HepG2 (cell line): ENCODE results near the gene NHSL1. TPM values are rescaled to one million over a fixed set of nuclear protein-coding genes. Genes with fewer than 3 reads are reported as not detected.

Experiments
- BCL6 ChIP-seq: IDR thresholded peaks from 2 replicates; pipeline ENCODE4 v1.6.1; 2016; ENCODE audit warnings: missing genetic modification reagents, missing compliant biosample characterization
- FOXA3 ChIP-seq: IDR thresholded peaks from 2 replicates; pipeline ENCODE4 v1.6.1; 2016; ENCODE audit warnings: missing genetic modification reagents, missing compliant biosample characterization
- FOXO1 ChIP-seq: sonication (generic); formaldehyde crosslinking; IDR thresholded peaks from 2 replicates; pipeline ENCODE4 v1.4.0; 2020; ENCODE audit warnings: missing genetic modification reagents
- IRF2 ChIP-seq: IDR thresholded peaks from 2 replicates; pipeline ENCODE4 v1.6.1; 2018; ENCODE audit warnings: missing genetic modification reagents, missing compliant biosample characterization
- MEIS1 ChIP-seq: sonication (generic); formaldehyde crosslinking; IDR thresholded peaks from 2 replicates; pipeline ENCODE4 v1.9.0; 2021; ENCODE audit warnings: mild to moderate bottlenecking, missing genetic modification reagents, moderate library complexity, borderline replicate concordance
- NR2F2 ChIP-seq: IDR thresholded peaks from 2 replicates; pipeline ENCODE4 v1.6.1; 2012; ENCODE audit warnings: low read depth, inconsistent platforms, borderline replicate concordance
- POGK ChIP-seq: sonication (generic); formaldehyde crosslinking; conservative IDR thresholded peaks from 2 replicates; pipeline ENCODE4 v1.8.0; 2022; ENCODE audit warnings: mild to moderate bottlenecking, moderate library complexity, missing genetic modification reagents
- SAP130 ChIP-seq: IDR thresholded peaks from 2 replicates; pipeline ENCODE4 v1.6.1; 2016; ENCODE audit warnings: low read depth
- SKI ChIP-seq: fragments of 450-650 bp; IDR thresholded peaks from one replicate; pipeline ENCODE4 v1.6.1; 2018; ENCODE audit warnings: mild to moderate bottlenecking; ENCODE audit not compliant: partially characterized antibody
- SOX13 ChIP-seq, 3 experiments: fragments of 450-650 bp in 1 of 3; sonication (generic) in 1 of 3; formaldehyde crosslinking in 1 of 3; IDR thresholded peaks in 2 of 3; conservative IDR thresholded peaks in 1 of 3; 2 replicates each; pipeline versions ENCODE4 v1.5.0 to v1.6.1; 2016 to 2020; ENCODE audit warnings: antibody characterized with exemption in 1 of 3, mild to moderate bottlenecking in 1 of 3, missing compliant biosample characterization in 1 of 3, missing genetic modification reagents in 1 of 3, moderate library complexity in 1 of 3
- ZBTB20 ChIP-seq: sonication (generic); formaldehyde crosslinking; IDR thresholded peaks from 2 replicates; pipeline ENCODE4 v1.8.1; 2023; ENCODE audit warnings: missing genetic modification reagents, low read depth, mild to moderate bottlenecking, borderline replicate concordance
- ZNF264 ChIP-seq: sonication (generic); formaldehyde crosslinking; IDR thresholded peaks from 2 replicates; pipeline ENCODE4 v1.4.0; 2020; ENCODE audit warnings: missing genetic modification reagents
- ZNF556 ChIP-seq: sonication (generic); formaldehyde crosslinking; IDR thresholded peaks from 2 replicates; pipeline ENCODE4 v1.4.0; 2020; ENCODE audit warnings: mild to moderate bottlenecking, missing genetic modification reagents, borderline replicate concordance
- ZNF652 ChIP-seq: IDR thresholded peaks from 2 replicates; pipeline ENCODE4 v1.6.1; 2016; ENCODE audit warnings: low read depth, borderline replicate concordance
- ZNF737 ChIP-seq: sonication (generic); formaldehyde crosslinking; IDR thresholded peaks from 2 replicates; pipeline ENCODE4 v1.5.0; 2020; ENCODE audit warnings: missing genetic modification reagents, mild to moderate bottlenecking, borderline replicate concordance
- polyA plus RNA-seq, 8 experiments: library from polyadenylated mRNA; depleted of rRNA in 3 of 8; stranded (reverse) in 7 of 8; unstranded in 1 of 8; fragments of >200 nt; fragmentation: Illumina TruSeq in 4 of 8; extraction: Trizol in 4 of 8; gene quantifications; 2 replicates each; pipeline versions ENCODE4 v1.2.1 to v1.2.3, GENCODE V29; 2011 to 2016; ENCODE audit warnings: low read depth in 4 of 8, missing spikeins in 1 of 8, mixed read lengths in 1 of 8; ENCODE audit not compliant: insufficient read depth in 1 of 8
- total RNA-seq, 5 experiments: library from RNA; depleted of rRNA; stranded (reverse); fragments of >200 nt; fragmentation: Illumina TruSeq; extraction: Trizol; gene quantifications; 2 replicates each; pipeline ENCODE4 v1.2.3, GENCODE V29; 2016; ENCODE audit warnings: low read depth in 1 of 5
- TF ChIP-seq, protein P1 (sequence below): sonication (generic); formaldehyde crosslinking; IDR thresholded peaks from 2 replicates; pipeline ENCODE4 v1.5.0; 2020; ENCODE audit warnings: mild to moderate bottlenecking, missing genetic modification reagents, borderline replicate concordance
- TF ChIP-seq, protein P2 (sequence below): IDR thresholded peaks from 2 replicates; pipeline ENCODE4 v1.6.1; 2016; ENCODE audit warnings: mild to moderate bottlenecking

The NHSL1 gene
- total and polyA plus RNA-seq, 2 of the 13 experiments (the other 11 are each of a cell fraction or from before 2014, with no cell fraction given): 24.9 to 53.6 TPM

- TF ChIP-seq MEIS1 (CRISPR knock-in tag) (peak; percentile 57; the same call in 1 of the 2 replicates), IRF2 (0 out of 2 replicates have a peak, but pooled peaks have one; percentile 28), ZNF737 (CRISPR knock-in tag) (no peak), ZNF652 (CRISPR knock-in tag) (peak; percentile 9; the same call in 1 of the 2 replicates), BCL6 (peak; percentile 62), ZBTB20 (CRISPR knock-in tag) (0 out of 2 replicates have a peak, but pooled peaks have one; percentile 21), FOXO1 (0 out of 2 replicates have a peak, but pooled peaks have one; percentile 38), FOXA3 (CRISPR knock-in tag) (peak; percentile 12; the same call in 1 of the 2 replicates), POGK (CRISPR knock-in tag) (peak; percentile 21; the same call in 1 of the 2 replicates), ZNF264 (peak; percentile 65; the same call in 1 of the 2 replicates), SOX13 (IDR thresholded peaks at IDR 0.05) (no peak), SOX13 (CRISPR knock-in tag; conservative IDR thresholded peaks at IDR 0.05 in 1 of 2, IDR thresholded peaks at IDR 0.05 in 1 of 2) (peak in 1 of 2 experiments; percentile 62; a peak in 2 of 4 replicates), SKI (no peak), NR2F2 (peak; percentile 58; the same call in 1 of the 2 replicates), SAP130 (CRISPR knock-in tag) (peak; percentile 50), ZNF556 (CRISPR knock-in tag) (peak; percentile 27; the same call in 1 of the 2 replicates)
- TF ChIP-seq, protein P1, sequence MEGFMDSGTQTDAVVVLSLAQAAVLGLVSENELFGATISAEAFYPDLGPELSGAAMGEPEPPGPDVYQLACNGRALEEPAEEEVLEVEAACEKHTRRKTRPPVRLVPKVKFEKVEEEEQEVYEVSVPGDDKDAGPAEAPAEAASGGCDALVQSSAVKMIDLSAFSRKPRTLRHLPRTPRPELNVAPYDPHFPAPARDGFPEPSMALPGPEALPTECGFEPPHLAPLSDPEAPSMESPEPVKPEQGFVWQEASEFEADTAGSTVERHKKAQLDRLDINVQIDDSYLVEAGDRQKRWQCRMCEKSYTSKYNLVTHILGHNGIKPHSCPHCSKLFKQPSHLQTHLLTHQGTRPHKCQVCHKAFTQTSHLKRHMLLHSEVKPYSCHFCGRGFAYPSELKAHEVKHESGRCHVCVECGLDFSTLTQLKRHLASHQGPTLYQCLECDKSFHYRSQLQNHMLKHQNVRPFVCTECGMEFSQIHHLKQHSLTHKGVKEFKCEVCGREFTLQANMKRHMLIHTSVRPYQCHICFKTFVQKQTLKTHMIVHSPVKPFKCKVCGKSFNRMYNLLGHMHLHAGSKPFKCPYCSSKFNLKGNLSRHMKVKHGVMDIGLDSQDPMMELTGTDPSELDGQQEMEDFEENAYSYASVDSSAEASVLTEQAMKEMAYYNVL (CRISPR knock-in tag): peak; percentile 43; the same call in 1 of the 2 replicates
- TF ChIP-seq, protein P2, sequence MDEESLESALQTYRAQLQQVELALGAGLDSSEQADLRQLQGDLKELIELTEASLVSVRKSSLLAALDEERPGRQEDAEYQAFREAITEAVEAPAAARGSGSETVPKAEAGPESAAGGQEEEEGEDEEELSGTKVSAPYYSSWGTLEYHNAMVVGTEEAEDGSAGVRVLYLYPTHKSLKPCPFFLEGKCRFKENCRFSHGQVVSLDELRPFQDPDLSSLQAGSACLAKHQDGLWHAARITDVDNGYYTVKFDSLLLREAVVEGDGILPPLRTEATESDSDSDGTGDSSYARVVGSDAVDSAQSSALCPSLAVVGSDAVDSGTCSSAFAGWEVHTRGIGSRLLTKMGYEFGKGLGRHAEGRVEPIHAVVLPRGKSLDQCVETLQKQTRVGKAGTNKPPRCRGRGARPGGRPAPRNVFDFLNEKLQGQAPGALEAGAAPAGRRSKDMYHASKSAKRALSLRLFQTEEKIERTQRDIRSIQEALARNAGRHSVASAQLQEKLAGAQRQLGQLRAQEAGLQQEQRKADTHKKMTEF (CRISPR knock-in tag): peak; percentile 52; the same call in 1 of the 2 replicates
These were observed 39.2 kb upstream of the NHSL1 start (continued) for GRCh38 chr6:138538390-138539031.
